ENCODE results near the gene FARSA. TPM values are rescaled to one million over a fixed set of nuclear protein-coding genes. Genes with fewer than 3 reads are reported as not detected.
"Not testable (repeated sequence)": the region's sequence is repeated elsewhere in the genome, so short reads cannot be mapped to it uniquely, and the experiment has no call there.

Gene FARSA
- total RNA-seq (ENCODE audit: unreplicated experiment): 71.6 TPM
- long read RNA-seq, transcript FARSA-201 (13 exons, 1,814 nt): major isoform, 118 of 140 reads
- long read RNA-seq, partial matches to known transcripts: 10 of 140 reads
- long read RNA-seq, other reads (novel, unspliced or antisense): 11 of 140 reads

DNA sequence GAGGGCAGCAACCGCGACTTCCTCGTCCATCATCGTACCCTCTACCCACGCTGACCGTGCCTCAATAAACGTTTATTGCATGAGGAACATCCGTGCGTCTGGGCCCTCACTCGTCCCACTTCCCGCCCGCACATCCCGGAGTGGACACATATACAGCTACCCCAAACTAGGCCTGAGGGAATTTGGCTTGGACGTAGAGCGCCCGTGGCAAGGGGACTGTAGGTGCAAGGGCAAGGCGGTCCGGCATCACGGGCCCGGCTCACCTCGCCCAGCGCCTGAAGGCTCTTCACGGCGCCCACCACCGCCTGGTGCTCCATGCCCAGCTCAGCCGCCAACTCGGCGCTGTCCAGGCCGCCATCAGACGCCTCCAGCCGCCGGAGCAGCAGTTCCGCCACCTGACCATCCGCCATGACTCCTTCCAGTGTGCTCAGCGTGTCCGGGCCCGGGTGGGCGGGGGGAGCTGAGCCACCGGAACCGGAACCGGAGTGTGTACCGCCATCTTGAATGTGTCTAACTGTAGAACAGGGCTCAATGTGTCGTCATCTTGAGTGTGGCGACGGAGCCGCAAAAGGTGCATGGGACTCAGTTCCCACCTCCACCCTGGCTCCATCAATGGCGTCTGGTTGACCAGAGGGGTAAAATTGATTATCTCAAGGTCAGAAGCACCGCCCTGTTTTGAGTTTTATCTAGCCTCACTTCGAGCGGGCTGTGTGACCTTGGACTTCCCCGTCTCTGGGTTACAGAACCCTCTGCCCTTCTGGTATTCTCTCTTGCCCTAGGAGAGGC lies at the start of gene FARSA:
TSS of gene FARSA (minus strand) at position 425 of the 786 bp plus-strand sequence. CDS start at position 410, 15 bp downstream.
- Mint-ChIP-seq H3K4me1 (ENCODE audit: low read depth, unreplicated experiment) (peaks cover 11% of the 10 kb centered on the region), H3K27ac (ENCODE audit: unreplicated experiment) (peak within 1 kb of the TSS; percentile 86)
- TF ChIP-seq, protein P1, sequence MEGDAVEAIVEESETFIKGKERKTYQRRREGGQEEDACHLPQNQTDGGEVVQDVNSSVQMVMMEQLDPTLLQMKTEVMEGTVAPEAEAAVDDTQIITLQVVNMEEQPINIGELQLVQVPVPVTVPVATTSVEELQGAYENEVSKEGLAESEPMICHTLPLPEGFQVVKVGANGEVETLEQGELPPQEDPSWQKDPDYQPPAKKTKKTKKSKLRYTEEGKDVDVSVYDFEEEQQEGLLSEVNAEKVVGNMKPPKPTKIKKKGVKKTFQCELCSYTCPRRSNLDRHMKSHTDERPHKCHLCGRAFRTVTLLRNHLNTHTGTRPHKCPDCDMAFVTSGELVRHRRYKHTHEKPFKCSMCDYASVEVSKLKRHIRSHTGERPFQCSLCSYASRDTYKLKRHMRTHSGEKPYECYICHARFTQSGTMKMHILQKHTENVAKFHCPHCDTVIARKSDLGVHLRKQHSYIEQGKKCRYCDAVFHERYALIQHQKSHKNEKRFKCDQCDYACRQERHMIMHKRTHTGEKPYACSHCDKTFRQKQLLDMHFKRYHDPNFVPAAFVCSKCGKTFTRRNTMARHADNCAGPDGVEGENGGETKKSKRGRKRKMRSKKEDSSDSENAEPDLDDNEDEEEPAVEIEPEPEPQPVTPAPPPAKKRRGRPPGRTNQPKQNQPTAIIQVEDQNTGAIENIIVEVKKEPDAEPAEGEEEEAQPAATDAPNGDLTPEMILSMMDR (IDR thresholded peaks at IDR 0.05; ENCODE audit: partially characterized antibody, unreplicated experiment): no peak

GRCh38 chr19:12983091-12983490 lies 49.6 kb upstream of the FARSA start:
- peaks cover 10% of the 10 kb centered on the region for H3K4me1 Mint-ChIP-seq (ENCODE audit: low read depth, unreplicated experiment)
- H3K36me3 Mint-ChIP-seq (ENCODE audit: unreplicated experiment): no peaks in the 10 kb centered on the region
- no peak overlapping the region for H3K4me3 Mint-ChIP-seq (ENCODE audit: unreplicated experiment)
- peaks cover 7% of the 10 kb centered on the region for H3K27me3 Mint-ChIP-seq (ENCODE audit: unreplicated experiment)
- no peak for DNase-seq
- no peak overlapping the region for H3K27ac Mint-ChIP-seq (ENCODE audit: unreplicated experiment)
- TF ChIP-seq, protein P1 (IDR thresholded peaks at IDR 0.05; ENCODE audit: partially characterized antibody, unreplicated experiment): no peak
- peaks cover 6% of the 10 kb centered on the region for H3K9me3 Mint-ChIP-seq (ENCODE audit: unreplicated experiment)

More for the DNA sequence above, at the start of gene FARSA:
- DNase-seq: peak; percentile 86
- peaks cover 18% of the 10 kb centered on the region for H3K27me3 Mint-ChIP-seq (ENCODE audit: unreplicated experiment)
- H3K4me3 Mint-ChIP-seq (ENCODE audit: unreplicated experiment): peak within 1 kb of the TSS; percentile 96
- H3K36me3 Mint-ChIP-seq (ENCODE audit: unreplicated experiment): no peaks in the 10 kb centered on the region
- peaks cover 3% of the 10 kb centered on the region for H3K9me3 Mint-ChIP-seq (ENCODE audit: unreplicated experiment)

GRCh38 chr19:12982648-12983047 lies 49.1 kb upstream of the FARSA start:
- Mint-ChIP-seq H3K36me3 (ENCODE audit: unreplicated experiment) (no peaks in the 10 kb centered on the region), H3K27ac (ENCODE audit: unreplicated experiment) (no peak overlapping the region), H3K9me3 (ENCODE audit: unreplicated experiment) (peaks cover 6% of the 10 kb centered on the region), H3K27me3 (ENCODE audit: unreplicated experiment) (peaks cover 8% of the 10 kb centered on the region), H3K4me1 (ENCODE audit: low read depth, unreplicated experiment) (peaks cover 10% of the 10 kb centered on the region), H3K4me3 (ENCODE audit: unreplicated experiment) (no peak overlapping the region)
- DNase-seq: no peak
- TF ChIP-seq, protein P1 (IDR thresholded peaks at IDR 0.05; ENCODE audit: partially characterized antibody, unreplicated experiment): no peak

DNA sequence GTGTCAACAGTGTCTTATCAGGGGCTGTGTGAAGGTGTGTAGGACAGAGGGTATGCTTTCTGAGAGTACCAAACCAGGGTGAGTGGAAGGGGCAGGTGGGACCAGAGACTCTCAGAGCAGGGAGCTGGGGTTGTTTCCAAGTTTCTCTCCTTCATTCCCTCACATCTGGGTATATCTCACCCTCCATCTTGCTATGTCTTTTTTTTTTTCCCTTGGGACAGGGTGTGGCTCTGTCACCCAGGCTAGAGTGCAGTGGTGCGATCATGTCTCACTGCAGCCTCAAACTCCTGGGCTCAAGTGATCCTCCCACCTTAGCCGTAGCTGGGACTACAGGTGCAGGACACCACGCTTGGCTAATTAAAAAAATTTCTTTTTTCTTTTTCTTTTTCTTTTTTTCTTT lies 46.5 kb upstream of the FARSA start:
- Mint-ChIP-seq H3K36me3 (ENCODE audit: unreplicated experiment) (no peaks in the 10 kb centered on the region), H3K27me3 (ENCODE audit: unreplicated experiment) (peaks cover 5% of the 10 kb centered on the region), H3K4me1 (ENCODE audit: low read depth, unreplicated experiment) (peaks cover 5% of the 10 kb centered on the region), H3K4me3 (ENCODE audit: unreplicated experiment) (no peak overlapping the region), H3K27ac (ENCODE audit: unreplicated experiment) (no peak overlapping the region), H3K9me3 (ENCODE audit: unreplicated experiment) (peaks cover 3% of the 10 kb centered on the region)
- TF ChIP-seq, protein P1 (IDR thresholded peaks at IDR 0.05; ENCODE audit: partially characterized antibody, unreplicated experiment): no peak
- no peak for DNase-seq

DNA sequence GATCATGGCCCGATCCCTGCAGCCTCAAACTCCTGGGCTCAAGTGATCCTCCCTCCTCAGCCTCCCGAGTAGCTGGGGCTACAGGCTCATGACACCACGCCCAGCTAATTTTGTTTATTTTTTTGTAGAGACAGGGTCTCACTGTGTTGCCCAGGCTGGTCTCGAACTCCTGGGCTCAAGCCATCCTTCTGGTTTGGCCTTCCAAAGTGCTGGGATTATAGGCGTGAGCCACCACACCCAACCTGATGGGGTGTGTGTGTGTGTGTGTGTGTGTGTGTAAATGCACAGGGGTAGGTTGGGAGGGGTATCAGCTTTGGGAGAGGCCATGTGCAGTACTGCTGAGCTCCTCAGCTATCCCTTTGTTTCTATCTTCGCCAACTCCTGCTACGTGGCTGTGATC lies 42.6 kb upstream of the FARSA start:
- H3K27me3 Mint-ChIP-seq (ENCODE audit: unreplicated experiment); H3K36me3 Mint-ChIP-seq (ENCODE audit: unreplicated experiment); H3K4me3 Mint-ChIP-seq (ENCODE audit: unreplicated experiment); H3K9me3 Mint-ChIP-seq (ENCODE audit: unreplicated experiment); H3K27ac Mint-ChIP-seq (ENCODE audit: unreplicated experiment); H3K4me1 Mint-ChIP-seq (ENCODE audit: low read depth, unreplicated experiment); DNase-seq: not testable (repeated sequence)

Data from glutamatergic neuron (in vitro differentiated cells).